Skeletal muscle satellite cell (primary cell): Measurements from ENCODE around the gene TAF4B.

Experiments used
- H3K27me3 ChIP-seq: 2 replicates; pipeline ENCODE4 v1.7.0; 2013; ENCODE audit warnings: low read length; ENCODE audit not compliant: control insufficient read depth, insufficient read depth
- H3K36me3 ChIP-seq: 2 replicates; pipeline ENCODE4 v1.7.0; 2013; ENCODE audit warnings: mild to moderate bottlenecking, control low read depth, low read length; ENCODE audit not compliant: insufficient read depth
- H3K4me1 ChIP-seq: 2 replicates; pipeline ENCODE4 v1.7.0; 2013; ENCODE audit warnings: low read length; ENCODE audit not compliant: control insufficient read depth, insufficient read depth
- H3K4me2 ChIP-seq: 2 replicates; pipeline ENCODE4 v1.7.0; 2013; ENCODE audit warnings: mild to moderate bottlenecking, low read length
- H3K4me3 ChIP-seq: 2 replicates; pipeline ENCODE4 v1.7.0; 2013; ENCODE audit warnings: low read length
- H3K9ac ChIP-seq: 2 replicates; pipeline ENCODE4 v1.7.0; 2013; ENCODE audit warnings: mild to moderate bottlenecking, low read depth, low read length, moderate library complexity
- H3K9me3 ChIP-seq: replicated peaks from 2 replicates; pipeline ENCODE4 v1.7.0; 2013; ENCODE audit warnings: mild to moderate bottlenecking, control low read depth, low read length

The TAF4B gene

DNA sequence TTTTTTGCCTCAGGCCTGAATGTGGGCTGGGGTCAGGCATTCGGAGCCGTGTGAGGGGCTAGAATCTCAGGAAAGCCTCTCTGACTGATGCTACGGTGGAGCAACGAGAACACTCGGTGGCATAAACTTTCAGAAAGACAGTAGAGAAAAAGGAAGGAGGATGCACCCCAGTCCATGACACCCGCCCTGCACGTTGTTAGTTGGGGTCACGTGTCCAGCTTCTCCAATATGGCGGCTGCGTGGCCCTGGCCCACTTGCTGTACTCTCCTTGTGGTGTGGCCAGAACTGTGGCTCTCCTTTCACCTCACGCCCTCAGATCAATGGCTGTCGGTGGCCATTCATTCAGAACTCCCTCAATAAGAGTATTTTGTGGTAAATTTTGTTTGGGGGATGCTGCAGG lies 190.9 kb downstream of the TAF4B start:
- no peak overlapping the region for H3K9ac ChIP-seq
- H3K27me3 ChIP-seq, result no peaks in the 10 kb centered on the region
- no peak overlapping the region for H3K4me2 ChIP-seq
- no peaks in the 10 kb centered on the region for H3K36me3 ChIP-seq
- H3K4me3 ChIP-seq, result no peak overlapping the region
- H3K9me3 ChIP-seq, result no peaks in the 10 kb centered on the region
- no peaks in the 10 kb centered on the region for H3K4me1 ChIP-seq

DNA sequence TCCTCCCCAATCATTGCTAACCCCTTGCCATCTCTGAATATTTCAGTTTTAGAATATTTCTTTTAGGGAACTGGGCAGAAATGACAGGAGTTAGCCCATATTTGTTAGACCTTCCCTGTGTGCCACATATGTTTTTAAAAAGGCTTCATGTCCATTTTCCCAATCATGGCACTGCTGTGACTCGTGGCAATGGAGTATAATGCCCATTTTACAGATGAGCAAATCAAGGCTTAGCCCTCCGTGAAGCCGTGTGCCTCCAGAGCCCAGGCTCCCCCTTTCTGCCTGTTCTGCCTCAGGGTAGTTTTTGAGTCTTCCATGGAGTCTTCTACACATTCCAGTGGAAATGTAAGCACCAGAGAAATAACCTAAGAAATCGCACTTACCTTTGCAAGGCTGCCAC lies 192.0 kb downstream of the TAF4B start:
- H3K4me1 ChIP-seq, result no peaks in the 10 kb centered on the region
- peaks cover 8% of the 10 kb centered on the region for H3K27me3 ChIP-seq
- H3K9ac ChIP-seq, result no peak overlapping the region
- no peaks in the 10 kb centered on the region for H3K9me3 ChIP-seq
- H3K36me3 ChIP-seq, result no peaks in the 10 kb centered on the region
- no peak overlapping the region for H3K4me2 ChIP-seq
- H3K4me3 ChIP-seq, result no peak overlapping the region

- Histone ChIP-seq H3K36me3 (no peaks in the 10 kb centered on the region), H3K9me3 (no peaks in the 10 kb centered on the region), H3K4me3 (no peak overlapping the region), H3K27me3 (peaks cover 8% of the 10 kb centered on the region), H3K9ac (no peak overlapping the region), H3K4me2 (no peak overlapping the region), H3K4me1 (no peaks in the 10 kb centered on the region)
These were observed 193.5 kb downstream of the TAF4B start for GRCh38 chr18:26419746-26420145.

DNA sequence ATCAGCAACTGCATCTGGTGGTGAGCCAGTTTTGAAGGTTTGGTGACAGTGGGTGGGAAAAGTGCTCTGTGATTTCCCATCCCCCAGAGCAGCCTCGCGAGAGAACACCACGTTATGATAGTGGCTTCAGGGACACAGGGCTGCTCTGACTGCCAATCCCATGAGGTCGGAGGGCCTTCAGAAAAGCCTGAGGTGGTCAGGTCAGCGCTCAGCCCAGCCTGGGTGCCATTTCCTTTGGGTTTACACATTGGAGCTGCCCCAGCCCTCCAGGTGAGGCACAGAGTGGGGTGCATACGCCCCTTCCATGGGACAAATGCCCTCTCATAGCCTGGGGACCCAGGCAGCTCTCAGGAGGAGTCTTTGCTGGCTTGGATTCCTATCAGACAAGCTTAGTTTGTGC lies 195.3 kb downstream of the TAF4B start:
- Histone ChIP-seq H3K4me3 (no peak overlapping the region), H3K27me3 (peaks cover 8% of the 10 kb centered on the region), H3K9me3 (no peaks in the 10 kb centered on the region), H3K4me1 (no peaks in the 10 kb centered on the region), H3K36me3 (no peaks in the 10 kb centered on the region), H3K4me2 (no peak overlapping the region), H3K9ac (no peak overlapping the region)

DNA sequence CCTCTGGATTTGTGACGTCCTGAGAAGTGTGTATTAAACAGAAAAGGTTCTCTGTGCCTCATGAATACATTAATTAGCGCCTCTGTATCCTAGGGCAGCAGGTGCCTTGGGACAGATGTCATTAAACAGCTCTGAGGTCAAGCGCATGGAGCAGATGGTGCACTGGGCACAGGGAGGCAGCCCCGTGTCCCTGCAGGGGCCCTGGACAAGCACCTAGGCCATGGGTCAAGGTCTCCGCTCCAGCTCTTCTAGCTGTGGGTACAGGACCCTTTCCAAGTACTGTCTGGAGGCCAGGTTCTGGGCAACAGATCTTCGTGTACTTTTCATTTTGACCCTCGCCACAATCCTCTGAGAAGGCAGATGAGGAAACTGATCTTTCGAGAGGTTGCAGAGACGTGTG lies 195.7 kb downstream of the TAF4B start:
- H3K4me1 ChIP-seq, result no peaks in the 10 kb centered on the region
- H3K4me2 ChIP-seq, result no peak overlapping the region
- H3K9ac ChIP-seq, result no peak overlapping the region
- peaks cover 8% of the 10 kb centered on the region for H3K27me3 ChIP-seq
- H3K4me3 ChIP-seq, result no peak overlapping the region
- H3K9me3 ChIP-seq, result no peaks in the 10 kb centered on the region
- no peaks in the 10 kb centered on the region for H3K36me3 ChIP-seq

DNA sequence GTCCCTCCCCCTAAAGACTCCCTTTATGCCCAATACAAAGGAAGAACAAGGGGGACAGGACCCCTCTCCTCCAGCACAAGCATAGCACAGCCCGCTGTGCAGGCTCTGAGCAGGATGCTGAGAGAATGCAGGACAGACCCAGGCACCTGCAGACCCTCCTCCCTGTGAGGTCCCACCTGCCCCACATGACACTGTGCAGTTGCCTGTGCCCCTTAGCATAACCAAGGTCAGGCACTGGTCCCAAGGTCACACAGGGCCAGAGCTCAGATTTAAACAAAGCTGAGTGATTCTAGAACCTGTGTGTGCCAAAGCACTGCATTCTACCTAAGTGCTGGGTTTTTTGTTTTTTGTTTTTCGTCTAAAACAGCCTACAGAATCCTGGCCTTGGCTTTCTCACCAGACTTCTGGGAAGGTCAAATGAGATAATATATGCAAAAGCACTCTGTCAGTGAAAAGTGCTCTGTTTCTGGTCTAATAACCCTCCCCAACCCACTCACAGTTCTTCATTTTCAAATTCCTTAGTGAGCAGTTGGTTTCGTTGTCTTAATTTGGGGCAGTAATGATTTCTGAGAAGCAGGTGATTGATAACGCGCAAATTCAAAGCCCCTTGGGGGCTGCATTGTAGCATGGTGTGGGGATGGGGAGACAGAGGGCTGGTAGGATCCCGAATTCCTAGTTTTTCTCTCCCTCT lies 196.4 kb downstream of the TAF4B start:
- no peak overlapping the region for H3K4me3 ChIP-seq
- peaks cover 8% of the 10 kb centered on the region for H3K27me3 ChIP-seq
- no peaks in the 10 kb centered on the region for H3K36me3 ChIP-seq
- H3K9me3 ChIP-seq, result no peaks in the 10 kb centered on the region
- H3K4me1 ChIP-seq, result no peaks in the 10 kb centered on the region
- H3K4me2 ChIP-seq, result no peak overlapping the region
- no peak overlapping the region for H3K9ac ChIP-seq

- H3K4me2 ChIP-seq, result no peak overlapping the region
- no peak overlapping the region for H3K9ac ChIP-seq
- H3K9me3 ChIP-seq, result no peaks in the 10 kb centered on the region
- H3K4me1 ChIP-seq, result peaks cover 4% of the 10 kb centered on the region
- H3K4me3 ChIP-seq, result no peak overlapping the region
- H3K36me3 ChIP-seq, result no peaks in the 10 kb centered on the region
- H3K27me3 ChIP-seq, result peaks cover 8% of the 10 kb centered on the region
These were observed 198.3 kb downstream of the TAF4B start for GRCh38 chr18:26424428-26425147.

DNA sequence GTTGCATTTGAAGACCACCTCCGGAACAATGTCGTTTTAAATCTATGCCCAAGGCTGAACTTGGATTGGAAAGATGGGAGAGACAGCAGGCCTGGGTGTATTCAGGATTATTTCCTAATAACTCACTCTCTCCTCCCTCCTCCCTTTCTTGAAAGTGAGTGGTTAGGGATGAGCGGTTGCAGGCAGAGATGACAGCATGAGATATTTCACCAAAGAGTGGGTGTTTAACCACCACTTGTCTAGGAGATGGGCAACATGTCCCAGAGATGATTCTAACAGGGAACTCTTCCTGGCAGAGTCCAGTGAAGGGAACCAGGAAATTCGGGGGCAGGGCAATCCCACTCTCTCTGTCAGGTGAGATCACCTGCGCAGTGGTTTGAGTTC lies 198.9 kb downstream of the TAF4B start:
- peaks cover 8% of the 10 kb centered on the region for H3K27me3 ChIP-seq
- no peak overlapping the region for H3K9ac ChIP-seq
- no peaks in the 10 kb centered on the region for H3K9me3 ChIP-seq
- peaks cover 8% of the 10 kb centered on the region for H3K4me1 ChIP-seq
- H3K4me2 ChIP-seq, result no peak overlapping the region
- no peak overlapping the region for H3K4me3 ChIP-seq
- H3K36me3 ChIP-seq, result no peaks in the 10 kb centered on the region

- no peak overlapping the region for H3K4me2 ChIP-seq
- H3K4me3 ChIP-seq, result no peak overlapping the region
- no peaks in the 10 kb centered on the region for H3K36me3 ChIP-seq
- peaks cover 4% of the 10 kb centered on the region for H3K27me3 ChIP-seq
- peaks cover 8% of the 10 kb centered on the region for H3K4me1 ChIP-seq
- H3K9ac ChIP-seq, result no peak overlapping the region
- H3K9me3 ChIP-seq, result no peaks in the 10 kb centered on the region
These were observed 203.4 kb downstream of the TAF4B start for GRCh38 chr18:26429535-26430226.

GRCh38 chr18:26432651-26433424 lies 206.6 kb downstream of the TAF4B start:
- Histone ChIP-seq H3K4me3 (no peak overlapping the region), H3K9me3 (no peaks in the 10 kb centered on the region), H3K9ac (no peak overlapping the region), H3K27me3 (peaks cover 4% of the 10 kb centered on the region), H3K4me1 (peaks cover 18% of the 10 kb centered on the region), H3K36me3 (no peaks in the 10 kb centered on the region), H3K4me2 (no peak overlapping the region)

DNA sequence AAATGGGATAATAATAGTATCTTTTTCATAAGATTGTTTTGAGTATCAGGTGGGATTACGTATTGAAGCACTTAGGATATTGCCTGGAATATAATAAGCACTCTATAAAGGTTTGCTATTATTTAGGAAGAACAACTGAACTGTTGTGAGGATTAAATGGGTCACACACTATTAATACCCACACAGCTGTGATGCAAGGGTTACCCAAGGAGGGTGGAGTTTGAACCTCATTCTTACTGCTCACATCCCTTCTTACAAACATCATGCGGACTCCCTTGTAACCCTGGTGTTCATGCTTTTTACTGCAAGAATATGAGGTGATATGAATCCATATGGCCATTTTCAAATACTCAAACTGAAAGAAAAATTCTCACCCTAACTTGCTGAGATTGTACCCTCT lies 208.6 kb downstream of the TAF4B start:
- Histone ChIP-seq H3K4me3 (no peak overlapping the region), H3K4me2 (no peak overlapping the region), H3K27me3 (peaks cover 4% of the 10 kb centered on the region)

More for the DNA sequence above, 208.6 kb downstream of the TAF4B start:
- H3K36me3 ChIP-seq, result no peaks in the 10 kb centered on the region
- no peaks in the 10 kb centered on the region for H3K9me3 ChIP-seq
- H3K9ac ChIP-seq, result no peak overlapping the region
- peaks cover 11% of the 10 kb centered on the region for H3K4me1 ChIP-seq
